ENCODE measurements around the gene FGD5. TPM values are rescaled to one million over a fixed set of nuclear protein-coding genes. Genes with fewer than 3 reads are reported as not detected.
A peak's percentile ranks its signal among the peaks of the same experiment; 100 is the strongest.

Gene FGD5
- total and polyA plus RNA-seq, 9 of the 15 experiments (the other 6 are each of a cell fraction or from before 2014, with no cell fraction given): 0.18 TPM; not detected in 8

DNA sequence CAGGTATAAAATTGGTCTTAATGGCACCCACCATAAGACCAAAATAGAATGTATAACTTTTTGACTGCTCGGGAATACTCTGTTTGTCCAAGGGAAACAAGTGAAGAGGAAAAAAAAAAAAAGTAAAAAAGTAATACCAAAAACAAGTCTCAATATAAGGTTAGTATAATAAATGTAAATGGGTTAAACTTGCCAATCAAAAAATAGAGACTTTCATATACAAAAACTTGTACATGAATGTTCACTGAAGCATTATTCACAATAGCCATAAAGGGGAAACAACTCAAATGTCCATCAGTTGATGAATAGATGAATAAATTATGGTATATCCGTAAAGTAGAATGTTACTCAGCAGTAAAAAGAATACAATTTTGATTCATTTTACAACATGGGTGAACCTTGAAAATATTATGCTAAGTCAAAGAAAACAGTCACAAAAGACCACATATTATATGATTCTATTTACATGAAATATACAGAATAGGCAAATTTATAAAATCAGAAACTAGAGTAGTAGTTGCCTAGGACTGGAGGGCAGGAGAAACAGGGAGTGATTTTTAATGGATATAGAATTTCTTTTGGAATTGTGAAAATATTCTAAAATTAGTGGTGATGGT, 39.6 kb upstream of the FGD5 start (continued):
- no peak for TF ChIP-seq EHMT2 (IDR thresholded peaks at IDR 0.05)
- TF ChIP-seq SOX6 (IDR thresholded peaks at IDR 0.05): no peak
- TF ChIP-seq ZNF507 (tag; conservative IDR thresholded peaks at IDR 0.05): peak; percentile 99
- TF ChIP-seq, protein P1, sequence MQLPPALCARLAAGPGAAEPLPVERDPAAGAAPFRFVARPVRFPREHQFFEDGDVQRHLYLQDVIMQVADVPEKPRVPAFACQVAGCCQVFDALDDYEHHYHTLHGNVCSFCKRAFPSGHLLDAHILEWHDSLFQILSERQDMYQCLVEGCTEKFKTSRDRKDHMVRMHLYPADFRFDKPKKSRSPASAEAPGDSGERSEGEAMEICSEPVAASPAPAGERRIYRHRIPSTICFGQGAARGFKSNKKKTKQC (CRISPR knock-in tag; IDR thresholded peaks at IDR 0.05): no peak
- no peak for TF ChIP-seq PRMT5 (CRISPR knock-in tag; IDR thresholded peaks at IDR 0.05)
- TF ChIP-seq, protein P2, sequence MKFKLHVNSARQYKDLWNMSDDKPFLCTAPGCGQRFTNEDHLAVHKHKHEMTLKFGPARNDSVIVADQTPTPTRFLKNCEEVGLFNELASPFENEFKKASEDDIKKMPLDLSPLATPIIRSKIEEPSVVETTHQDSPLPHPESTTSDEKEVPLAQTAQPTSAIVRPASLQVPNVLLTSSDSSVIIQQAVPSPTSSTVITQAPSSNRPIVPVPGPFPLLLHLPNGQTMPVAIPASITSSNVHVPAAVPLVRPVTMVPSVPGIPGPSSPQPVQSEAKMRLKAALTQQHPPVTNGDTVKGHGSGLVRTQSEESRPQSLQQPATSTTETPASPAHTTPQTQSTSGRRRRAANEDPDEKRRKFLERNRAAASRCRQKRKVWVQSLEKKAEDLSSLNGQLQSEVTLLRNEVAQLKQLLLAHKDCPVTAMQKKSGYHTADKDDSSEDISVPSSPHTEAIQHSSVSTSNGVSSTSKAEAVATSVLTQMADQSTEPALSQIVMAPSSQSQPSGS (CRISPR knock-in tag; IDR thresholded peaks at IDR 0.05): no peak
- no peak for TF ChIP-seq JUNB (CRISPR knock-in tag; conservative IDR thresholded peaks at IDR 0.05)
- no peak for TF ChIP-seq HDAC8 (tag; IDR thresholded peaks at IDR 0.05)
- peak; percentile 52; the same call in 1 of the 2 replicates for TF ChIP-seq TRIM28 (IDR thresholded peaks at IDR 0.05)
- TF ChIP-seq, protein P3, sequence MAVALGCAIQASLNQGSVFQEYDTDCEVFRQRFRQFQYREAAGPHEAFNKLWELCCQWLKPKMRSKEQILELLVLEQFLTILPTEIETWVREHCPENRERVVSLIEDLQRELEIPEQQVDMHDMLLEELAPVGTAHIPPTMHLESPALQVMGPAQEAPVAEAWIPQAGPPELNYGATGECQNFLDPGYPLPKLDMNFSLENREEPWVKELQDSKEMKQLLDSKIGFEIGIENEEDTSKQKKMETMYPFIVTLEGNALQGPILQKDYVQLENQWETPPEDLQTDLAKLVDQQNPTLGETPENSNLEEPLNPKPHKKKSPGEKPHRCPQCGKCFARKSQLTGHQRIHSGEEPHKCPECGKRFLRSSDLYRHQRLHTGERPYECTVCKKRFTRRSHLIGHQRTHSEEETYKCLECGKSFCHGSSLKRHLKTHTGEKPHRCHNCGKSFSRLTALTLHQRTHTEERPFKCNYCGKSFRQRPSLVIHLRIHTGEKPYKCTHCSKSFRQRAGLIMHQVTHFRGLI (CRISPR knock-in tag; IDR thresholded peaks at IDR 0.05): no peak
- TF ChIP-seq ZNF354B (CRISPR knock-in tag; IDR thresholded peaks at IDR 0.05): peak; percentile 96
- TF ChIP-seq, protein P4, sequence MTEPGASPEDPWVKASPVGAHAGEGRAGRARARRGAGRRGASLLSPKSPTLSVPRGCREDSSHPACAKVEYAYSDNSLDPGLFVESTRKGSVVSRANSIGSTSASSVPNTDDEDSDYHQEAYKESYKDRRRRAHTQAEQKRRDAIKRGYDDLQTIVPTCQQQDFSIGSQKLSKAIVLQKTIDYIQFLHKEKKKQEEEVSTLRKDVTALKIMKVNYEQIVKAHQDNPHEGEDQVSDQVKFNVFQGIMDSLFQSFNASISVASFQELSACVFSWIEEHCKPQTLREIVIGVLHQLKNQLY (CRISPR knock-in tag; conservative IDR thresholded peaks at IDR 0.05): no peak
- TF ChIP-seq, protein P5, sequence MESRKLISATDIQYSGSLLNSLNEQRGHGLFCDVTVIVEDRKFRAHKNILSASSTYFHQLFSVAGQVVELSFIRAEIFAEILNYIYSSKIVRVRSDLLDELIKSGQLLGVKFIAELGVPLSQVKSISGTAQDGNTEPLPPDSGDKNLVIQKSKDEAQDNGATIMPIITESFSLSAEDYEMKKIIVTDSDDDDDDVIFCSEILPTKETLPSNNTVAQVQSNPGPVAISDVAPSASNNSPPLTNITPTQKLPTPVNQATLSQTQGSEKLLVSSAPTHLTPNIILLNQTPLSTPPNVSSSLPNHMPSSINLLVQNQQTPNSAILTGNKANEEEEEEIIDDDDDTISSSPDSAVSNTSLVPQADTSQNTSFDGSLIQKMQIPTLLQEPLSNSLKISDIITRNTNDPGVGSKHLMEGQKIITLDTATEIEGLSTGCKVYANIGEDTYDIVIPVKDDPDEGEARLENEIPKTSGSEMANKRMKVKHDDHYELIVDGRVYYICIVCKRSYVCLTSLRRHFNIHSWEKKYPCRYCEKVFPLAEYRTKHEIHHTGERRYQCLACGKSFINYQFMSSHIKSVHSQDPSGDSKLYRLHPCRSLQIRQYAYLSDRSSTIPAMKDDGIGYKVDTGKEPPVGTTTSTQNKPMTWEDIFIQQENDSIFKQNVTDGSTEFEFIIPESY (CRISPR knock-in tag; IDR thresholded peaks at IDR 0.05): no peak

All from K562 (cell line).